HL-60 (cell line): ENCODE results near the gene FNDC3B.

Source experiments
- GABPA ChIP-seq: IDR thresholded peaks from 2 replicates; pipeline ENCODE4 v1.6.1; 2012; ENCODE audit warnings: low read depth
- POLR2AphosphoS5 ChIP-seq: IDR thresholded peaks from 2 replicates; pipeline ENCODE4 v1.6.1; 2012; ENCODE audit warnings: low read depth
- SPI1 ChIP-seq: IDR thresholded peaks from 2 replicates; pipeline ENCODE4 v1.6.1; 2012; ENCODE audit warnings: low read depth, mild to moderate bottlenecking, borderline replicate concordance
- TF ChIP-seq, protein P1 (sequence below): IDR thresholded peaks from 2 replicates; pipeline ENCODE4 v1.6.1; 2012; ENCODE audit warnings: low read depth; ENCODE audit not compliant: insufficient replicate concordance
- TF ChIP-seq, protein P2 (sequence below): IDR thresholded peaks from one replicate; pipeline ENCODE4 v1.5.1; 2011; ENCODE audit warnings: low read length, control low read depth, inconsistent platforms; ENCODE audit not compliant: insufficient read depth

DNA sequence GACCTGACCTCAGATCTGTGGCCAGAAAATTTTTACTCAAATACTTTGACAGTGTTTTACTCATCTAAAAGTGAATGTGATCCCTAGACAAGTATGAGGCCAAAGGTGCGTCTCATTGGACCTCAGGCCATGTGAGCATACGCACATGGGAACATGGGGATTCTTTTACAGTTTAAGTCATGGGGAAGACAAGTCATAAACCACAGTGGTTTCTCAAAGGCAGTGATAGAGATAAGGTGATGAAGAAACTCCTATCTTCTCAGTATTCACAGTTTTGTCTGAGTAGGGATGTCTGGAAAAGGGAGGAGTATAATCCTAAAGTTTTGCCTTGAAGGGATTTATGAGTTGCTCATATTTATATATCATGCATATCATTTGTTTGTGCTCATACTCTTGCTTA, 173.8 kb downstream of the FNDC3B start:
- TF ChIP-seq, protein P1, sequence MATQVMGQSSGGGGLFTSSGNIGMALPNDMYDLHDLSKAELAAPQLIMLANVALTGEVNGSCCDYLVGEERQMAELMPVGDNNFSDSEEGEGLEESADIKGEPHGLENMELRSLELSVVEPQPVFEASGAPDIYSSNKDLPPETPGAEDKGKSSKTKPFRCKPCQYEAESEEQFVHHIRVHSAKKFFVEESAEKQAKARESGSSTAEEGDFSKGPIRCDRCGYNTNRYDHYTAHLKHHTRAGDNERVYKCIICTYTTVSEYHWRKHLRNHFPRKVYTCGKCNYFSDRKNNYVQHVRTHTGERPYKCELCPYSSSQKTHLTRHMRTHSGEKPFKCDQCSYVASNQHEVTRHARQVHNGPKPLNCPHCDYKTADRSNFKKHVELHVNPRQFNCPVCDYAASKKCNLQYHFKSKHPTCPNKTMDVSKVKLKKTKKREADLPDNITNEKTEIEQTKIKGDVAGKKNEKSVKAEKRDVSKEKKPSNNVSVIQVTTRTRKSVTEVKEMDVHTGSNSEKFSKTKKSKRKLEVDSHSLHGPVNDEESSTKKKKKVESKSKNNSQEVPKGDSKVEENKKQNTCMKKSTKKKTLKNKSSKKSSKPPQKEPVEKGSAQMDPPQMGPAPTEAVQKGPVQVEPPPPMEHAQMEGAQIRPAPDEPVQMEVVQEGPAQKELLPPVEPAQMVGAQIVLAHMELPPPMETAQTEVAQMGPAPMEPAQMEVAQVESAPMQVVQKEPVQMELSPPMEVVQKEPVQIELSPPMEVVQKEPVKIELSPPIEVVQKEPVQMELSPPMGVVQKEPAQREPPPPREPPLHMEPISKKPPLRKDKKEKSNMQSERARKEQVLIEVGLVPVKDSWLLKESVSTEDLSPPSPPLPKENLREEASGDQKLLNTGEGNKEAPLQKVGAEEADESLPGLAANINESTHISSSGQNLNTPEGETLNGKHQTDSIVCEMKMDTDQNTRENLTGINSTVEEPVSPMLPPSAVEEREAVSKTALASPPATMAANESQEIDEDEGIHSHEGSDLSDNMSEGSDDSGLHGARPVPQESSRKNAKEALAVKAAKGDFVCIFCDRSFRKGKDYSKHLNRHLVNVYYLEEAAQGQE, result no peak
- TF ChIP-seq, protein P2, sequence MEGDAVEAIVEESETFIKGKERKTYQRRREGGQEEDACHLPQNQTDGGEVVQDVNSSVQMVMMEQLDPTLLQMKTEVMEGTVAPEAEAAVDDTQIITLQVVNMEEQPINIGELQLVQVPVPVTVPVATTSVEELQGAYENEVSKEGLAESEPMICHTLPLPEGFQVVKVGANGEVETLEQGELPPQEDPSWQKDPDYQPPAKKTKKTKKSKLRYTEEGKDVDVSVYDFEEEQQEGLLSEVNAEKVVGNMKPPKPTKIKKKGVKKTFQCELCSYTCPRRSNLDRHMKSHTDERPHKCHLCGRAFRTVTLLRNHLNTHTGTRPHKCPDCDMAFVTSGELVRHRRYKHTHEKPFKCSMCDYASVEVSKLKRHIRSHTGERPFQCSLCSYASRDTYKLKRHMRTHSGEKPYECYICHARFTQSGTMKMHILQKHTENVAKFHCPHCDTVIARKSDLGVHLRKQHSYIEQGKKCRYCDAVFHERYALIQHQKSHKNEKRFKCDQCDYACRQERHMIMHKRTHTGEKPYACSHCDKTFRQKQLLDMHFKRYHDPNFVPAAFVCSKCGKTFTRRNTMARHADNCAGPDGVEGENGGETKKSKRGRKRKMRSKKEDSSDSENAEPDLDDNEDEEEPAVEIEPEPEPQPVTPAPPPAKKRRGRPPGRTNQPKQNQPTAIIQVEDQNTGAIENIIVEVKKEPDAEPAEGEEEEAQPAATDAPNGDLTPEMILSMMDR, result no peak
- TF ChIP-seq GABPA, result no peak
- no peak for TF ChIP-seq POLR2AphosphoS5
- TF ChIP-seq SPI1, result no peak
